HG02981 (cell line): Measurements from ENCODE around the gene GLYR1.
"Not testable (repeated sequence)": the region's sequence is repeated elsewhere in the genome, so short reads cannot be mapped to it uniquely, and the experiment has no call there.

Experiments
- ATAC-seq: cut with Tn5 transposase; IDR thresholded peaks from one replicate; pipeline ENCODE4 v1.9.1; 2021; ENCODE audit warnings: mild to moderate bottlenecking, moderate library complexity; ENCODE audit not compliant: unreplicated experiment

The GLYR1 gene

DNA sequence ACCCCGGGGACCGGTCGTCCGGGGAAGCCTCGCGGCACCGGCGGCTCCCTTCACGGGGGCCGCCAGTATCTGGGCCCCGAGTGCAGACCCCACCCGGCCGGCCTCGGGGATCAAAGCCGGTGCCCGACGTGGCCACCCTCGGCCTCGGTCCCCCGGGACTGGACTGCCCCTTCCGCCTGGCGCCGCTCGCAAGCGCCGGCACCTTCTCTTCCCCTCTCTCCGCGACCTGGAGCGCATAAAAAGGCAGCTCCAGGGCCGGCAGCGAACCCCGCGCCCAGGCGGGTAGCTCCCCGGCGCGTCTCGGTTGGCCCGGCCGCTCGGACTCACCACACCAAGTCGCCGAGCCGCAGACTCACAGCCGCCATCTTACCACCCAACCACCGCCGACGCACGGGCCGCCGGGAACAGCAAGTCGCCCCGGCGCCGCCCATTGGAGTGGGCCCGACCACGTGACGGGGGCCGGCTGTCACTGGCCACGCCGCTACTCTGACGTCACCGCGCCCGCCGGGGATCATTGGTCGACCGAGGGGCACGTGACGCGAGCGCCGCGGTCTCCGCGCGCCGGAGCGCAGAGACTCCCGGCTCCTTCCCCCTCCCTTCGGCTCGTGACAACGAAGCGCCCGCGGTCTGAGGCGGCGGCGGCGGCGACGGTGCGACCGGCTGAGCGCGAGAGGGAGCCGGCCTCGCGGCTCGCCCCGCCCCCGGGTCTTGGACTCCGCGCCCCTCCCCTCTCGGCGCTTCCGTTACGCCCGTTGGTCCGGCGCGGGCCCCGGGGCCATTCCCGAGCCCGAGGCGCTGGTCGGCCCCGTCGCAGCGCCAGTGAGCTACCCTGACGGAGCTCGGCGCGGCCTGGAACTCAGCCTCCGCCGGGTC, at the start of gene GLYR1, which contains the start of gene UBN1:
Gene GLYR1 (minus strand): TSS at position 388 of the 873 bp plus-strand sequence. CDS start 23 bp downstream, at position 365.
Gene UBN1 (plus strand): TSS at position 581 of the 873 bp plus-strand sequence. CDS start 5,437 bp downstream, outside the sequence.
- peak; percentile 83 for ATAC-seq

DNA sequence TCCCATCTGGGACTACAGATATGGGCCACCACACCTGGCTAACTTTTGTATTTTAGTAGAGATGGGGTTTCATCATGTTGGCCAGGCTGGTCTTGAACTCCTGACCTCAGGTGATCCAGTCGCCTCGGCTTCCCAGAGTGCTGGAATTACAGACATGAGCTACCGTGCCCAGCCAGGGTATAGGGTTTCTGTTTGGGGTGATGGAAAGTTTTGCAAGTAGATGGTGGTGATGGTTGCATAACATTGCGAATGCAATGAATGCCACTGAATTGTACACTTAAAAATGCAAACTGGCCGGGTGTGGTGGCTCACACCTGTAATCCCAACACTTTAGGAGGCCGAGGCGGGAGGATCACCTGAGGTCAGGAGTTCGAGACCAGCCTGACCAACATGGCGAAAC, 49.7 kb upstream of the GLYR1 start:
- ATAC-seq = not testable (repeated sequence)

- ATAC-seq = no peak
These were observed 48.3 kb upstream of the GLYR1 start for GRCh38 chr16:4895366-4895765.

- ATAC-seq = no peak
These were observed 47.4 kb upstream of the GLYR1 start for GRCh38 chr16:4894276-4895150.

DNA sequence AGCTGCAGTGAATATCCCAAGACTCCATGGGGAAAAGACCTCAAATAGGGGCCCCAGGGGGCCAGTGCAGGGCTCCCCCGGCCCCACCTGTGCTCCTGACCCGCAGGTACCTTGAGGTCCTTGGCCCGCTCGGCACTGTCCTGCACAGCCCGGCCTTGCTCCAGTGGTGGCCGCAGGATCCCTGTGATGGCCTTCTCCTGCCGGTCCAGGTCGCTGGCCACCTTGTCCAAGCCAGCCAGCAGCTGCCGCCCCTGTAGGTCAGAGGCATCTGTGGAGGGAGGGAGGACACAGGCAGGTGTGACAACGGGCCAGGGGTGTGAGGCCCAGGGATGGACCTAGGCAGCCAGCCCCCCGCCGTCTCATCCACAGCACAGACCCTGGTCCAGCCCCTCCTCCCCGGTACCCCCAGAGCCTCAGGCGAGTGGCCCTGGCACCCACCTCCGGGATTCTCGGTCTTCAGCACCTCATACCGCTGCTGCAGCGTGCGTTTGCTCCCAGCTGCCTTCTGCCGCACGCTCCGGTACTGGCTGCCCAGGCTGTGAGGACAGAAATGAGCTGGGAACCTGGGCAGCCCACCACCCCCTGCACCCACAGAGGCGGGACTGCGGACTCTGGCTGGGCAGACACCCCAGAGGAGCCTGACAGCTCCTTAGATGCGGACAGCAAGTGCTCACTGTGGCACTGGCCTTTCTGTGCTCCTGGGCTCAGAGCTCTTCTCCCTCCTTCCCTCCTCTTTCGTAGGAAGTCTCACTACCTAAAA, 46.2 kb upstream of the GLYR1 start:
- ATAC-seq = no peak

DNA sequence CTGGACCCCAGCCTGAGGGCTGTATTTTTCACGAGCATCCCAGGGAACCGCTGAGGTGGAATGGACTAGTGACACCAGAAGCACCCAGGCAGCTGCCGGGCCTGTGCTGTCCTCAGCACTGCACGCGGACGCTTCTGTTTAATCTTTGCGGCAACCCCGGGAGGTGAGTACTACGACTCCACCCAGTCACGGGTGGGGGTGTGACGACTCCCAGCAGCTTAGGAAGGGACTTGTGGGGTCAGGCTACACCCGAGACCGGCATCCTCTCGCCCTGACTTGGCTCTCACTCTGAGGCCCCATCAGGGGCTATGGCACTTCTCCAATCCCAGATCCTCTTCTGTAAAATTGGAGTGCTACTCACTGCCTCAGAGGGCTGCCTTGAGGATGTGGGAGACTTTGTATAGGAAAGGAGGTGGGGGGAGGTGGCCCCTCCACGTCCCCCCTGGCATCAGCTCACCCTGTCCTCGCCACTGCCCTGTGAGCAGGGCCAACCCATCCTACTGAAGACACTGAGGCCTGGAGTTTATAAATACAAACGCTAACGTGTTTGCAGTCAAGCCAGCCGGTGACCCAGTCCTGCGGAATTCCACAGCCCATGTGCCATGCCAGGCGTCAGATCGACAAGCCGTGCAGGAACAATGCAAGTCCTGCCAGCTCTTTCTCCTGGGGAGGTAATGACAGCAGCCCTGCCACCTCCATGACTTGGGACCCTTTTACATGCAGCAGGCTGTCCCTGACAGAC, 45.4 kb upstream of the GLYR1 start:
- ATAC-seq = no peak

- ATAC-seq = no peak
These were observed 44.8 kb upstream of the GLYR1 start for GRCh38 chr16:4891886-4892216.

GRCh38 chr16:4891097-4891885, 44.2 kb upstream of the GLYR1 start:
- no peak for ATAC-seq

DNA sequence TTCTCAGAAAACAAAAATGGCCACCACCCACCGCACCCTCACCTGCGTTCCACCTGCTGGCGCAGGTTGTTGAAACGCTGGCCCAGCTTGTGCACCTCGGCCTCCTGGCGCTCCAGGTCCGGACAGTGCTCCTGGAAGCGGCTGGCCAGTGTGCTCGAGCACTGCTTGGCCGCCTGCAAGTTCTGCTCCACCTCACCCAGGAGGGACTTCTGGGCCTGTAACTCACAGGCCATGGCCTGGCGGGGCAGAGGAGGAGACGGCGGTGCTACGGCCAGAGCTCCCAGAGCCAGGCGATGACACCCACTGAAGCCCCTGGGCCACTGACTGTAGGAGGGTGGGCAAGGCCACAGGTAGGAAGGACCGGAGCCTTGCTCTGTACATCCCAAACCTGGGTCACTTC, 43.6 kb upstream of the GLYR1 start:
- ATAC-seq = no peak

DNA sequence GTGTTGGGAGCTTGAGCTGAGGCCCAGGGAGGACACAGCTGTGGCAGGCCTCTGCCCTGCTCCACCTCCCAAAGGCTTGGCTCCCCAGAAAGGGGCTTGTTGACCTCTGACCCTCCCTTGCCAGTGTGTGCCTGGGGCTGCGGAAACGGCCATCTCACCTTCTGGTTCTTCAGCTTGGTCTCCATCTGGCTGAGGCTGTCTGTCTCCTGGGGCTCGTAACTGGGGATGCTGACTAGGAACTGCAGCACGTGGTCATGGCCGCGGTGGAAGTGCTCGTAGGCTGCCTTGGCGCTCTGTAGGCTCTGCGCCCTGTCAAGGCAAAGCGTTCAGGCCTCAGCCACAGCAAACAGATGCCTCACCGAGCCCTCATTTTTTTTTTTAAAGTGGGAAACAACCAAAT, 42.9 kb upstream of the GLYR1 start:
- ATAC-seq = no peak

DNA sequence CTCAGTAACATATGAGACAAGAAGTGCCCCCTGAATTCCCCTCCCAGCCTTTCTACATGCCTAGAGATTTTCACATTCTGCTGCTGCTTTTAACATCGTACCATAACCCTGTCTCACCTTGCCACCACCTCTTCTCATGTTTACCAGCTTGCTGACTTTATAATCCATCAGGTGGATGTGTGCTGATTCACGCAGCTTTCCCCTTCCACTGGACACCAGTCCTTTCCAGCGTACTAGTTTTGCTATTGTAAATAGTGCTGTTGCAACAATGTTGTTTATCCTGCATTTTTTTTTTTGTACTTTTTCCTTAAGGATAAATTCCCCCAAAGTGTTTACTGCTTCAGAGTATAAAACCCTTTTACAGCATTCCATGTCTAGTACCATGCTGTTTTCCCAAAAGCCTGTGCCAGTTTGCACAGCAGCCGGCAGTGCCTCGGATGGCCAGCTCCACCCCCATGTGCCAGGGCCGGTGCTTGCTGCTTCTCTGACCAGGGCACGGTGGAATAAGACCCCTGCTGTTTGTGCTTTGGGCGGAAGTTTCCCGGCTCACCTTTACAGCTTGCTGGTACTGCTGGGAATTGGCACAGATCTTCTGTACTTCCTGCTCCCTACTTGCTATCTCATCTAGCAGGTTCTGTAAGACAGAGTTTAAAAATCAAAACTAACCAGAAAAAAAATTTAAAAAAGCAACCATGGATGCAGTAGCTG, 41.5 kb upstream of the GLYR1 start:
- no peak for ATAC-seq

DNA sequence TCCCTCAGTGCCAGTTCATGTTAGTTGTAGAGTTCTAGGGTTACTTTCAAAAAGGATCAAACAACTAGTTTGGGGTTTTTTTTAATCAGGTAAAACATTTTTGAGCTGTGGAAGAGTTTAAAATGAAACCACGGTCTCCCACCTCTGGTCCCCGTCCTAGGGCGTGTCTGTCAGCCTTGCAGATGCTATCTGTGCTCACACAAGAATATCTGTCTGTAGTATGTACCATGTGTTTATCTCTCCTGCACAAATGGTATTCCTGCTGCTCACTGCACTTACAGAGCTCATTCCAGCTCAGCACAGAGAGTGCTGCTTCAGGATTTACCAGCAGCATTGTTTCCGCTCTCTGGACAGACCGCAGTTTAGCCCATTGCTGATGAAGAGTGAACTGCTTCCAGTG, 39.1 kb upstream of the GLYR1 start:
- no peak for ATAC-seq

DNA sequence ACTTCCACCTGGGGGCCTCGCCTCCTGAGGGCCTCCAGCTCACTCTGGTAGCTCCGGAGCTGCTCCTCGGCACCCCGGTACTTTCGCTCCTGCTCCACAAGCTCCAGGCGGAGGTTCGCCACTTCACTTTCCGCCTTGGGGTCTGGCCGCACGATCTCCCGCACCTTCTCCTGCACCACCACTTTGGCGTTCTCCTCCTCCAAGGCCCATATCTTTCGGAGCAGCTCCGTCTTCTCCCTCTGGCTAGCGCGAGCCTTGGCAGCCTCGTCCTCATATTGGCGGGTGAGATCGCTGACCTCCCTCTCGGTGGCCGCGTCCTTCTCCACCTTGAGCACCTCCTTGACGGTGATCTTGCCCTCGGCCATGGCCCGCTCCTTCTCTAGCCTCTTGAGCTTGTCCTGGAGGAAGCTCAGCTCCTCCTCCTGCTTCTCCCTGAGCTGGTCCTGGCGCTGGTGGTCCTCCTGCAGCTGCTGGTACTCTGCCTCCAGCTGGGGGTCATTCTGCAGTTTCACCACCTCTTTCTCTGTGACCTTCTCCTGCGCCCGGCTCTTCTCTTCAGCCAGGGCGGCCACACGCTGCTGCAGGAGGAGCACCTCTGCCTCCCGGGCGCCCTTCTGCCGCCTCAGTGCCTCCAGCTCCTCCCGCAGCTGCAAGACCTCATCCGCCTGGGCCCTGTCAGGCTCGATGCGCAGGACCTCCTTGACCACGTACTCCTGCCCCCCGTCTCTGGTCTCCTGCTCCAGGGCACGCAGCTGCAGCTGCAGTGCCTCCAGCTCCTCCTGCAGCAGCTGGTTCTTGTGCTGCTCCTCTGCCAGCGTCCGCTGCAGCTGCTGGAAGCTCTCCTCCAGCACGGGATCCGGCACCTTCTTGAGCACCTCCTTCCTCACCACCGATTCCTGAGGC, 38.1 kb upstream of the GLYR1 start:
- ATAC-seq = no peak

GRCh38 chr16:4884209-4884608, 37.1 kb upstream of the GLYR1 start:
- ATAC-seq = no peak

GRCh38 chr16:4883501-4883900, 36.4 kb upstream of the GLYR1 start:
- ATAC-seq = no peak

- no peak for ATAC-seq
These were observed 35.7 kb upstream of the GLYR1 start for GRCh38 chr16:4882633-4883285.

DNA sequence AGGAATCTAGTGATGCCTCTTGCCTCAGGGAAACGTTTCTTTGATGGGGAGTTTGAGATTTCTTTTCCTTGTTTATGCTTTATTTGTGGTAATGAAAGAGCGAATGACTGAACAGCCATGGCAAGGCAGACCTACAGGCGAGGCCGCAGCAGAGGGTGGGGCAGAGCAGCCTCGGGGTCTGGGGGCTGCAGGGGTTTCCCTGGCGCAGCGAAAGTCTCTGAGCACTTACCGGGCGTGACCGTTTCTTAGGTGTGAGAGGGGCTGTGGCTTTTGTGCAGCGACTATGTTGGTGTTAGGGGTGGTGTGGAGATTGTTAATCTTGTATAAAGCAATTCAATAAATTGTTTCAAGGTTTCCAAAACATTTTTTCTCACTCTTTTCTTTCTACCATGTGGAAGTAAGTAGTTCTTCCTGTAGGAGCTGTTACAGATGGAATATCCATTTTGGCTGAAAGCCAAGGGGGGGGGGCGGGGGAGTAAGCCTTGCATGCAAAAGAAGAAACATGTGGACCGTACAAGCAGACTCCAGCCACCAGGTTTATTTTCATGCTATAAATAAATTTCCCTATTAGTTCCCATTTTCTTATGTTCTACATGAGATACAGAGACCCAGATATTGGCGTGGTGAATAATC, 35.0 kb upstream of the GLYR1 start:
- no peak for ATAC-seq
